GM12878 (cell line): ENCODE measurements around the gene LIMCH1. TPM values are rescaled to one million over a fixed set of nuclear protein-coding genes. Genes with fewer than 3 reads are reported as not detected.

Experiments used
- ATAC-seq: fragments of 200-7000 bp; cut with Tn5 transposase; 3 replicates; pipeline ENCODE4 v1.9.1; 2020; ENCODE audit warnings: mild to moderate bottlenecking, moderate library complexity
- BruUV-seq: library from RNA; stranded (reverse); fragments of 400-500 nt; replicated peaks from 2 replicates; lab custom pipeline; 2021; lab: Mats Ljungman, UMichigan
- CTCF ChIA-PET: fragments of 300-600 bp; sonication (Branson Sonifier 250); formaldehyde crosslinking; extraction: SDS; loops from one replicate; lab custom pipeline; 2021; ENCODE audit warnings: inconsistent platforms; lab: Yijun Ruan, JAX
- POLR2A ChIA-PET: fragments of 350-600 bp; formaldehyde crosslinking; extraction: SDS; loops from one replicate; lab custom pipeline; 2021; ENCODE audit warnings: inconsistent platforms; lab: Charles Lee
- RAD21 ChIA-PET: fragments of 300-600 bp; sonication (Branson Sonifier 250); formaldehyde crosslinking; loops from one replicate; lab custom pipeline; 2023; ENCODE audit warnings: antibody characterized with exemption; ENCODE audit not compliant: unreplicated experiment; lab: Charles Lee
- SMC1A ChIA-PET: fragments of 300-600 bp; sonication (Branson Sonifier 250); formaldehyde crosslinking; loops from one replicate; lab custom pipeline; 2023; ENCODE audit not compliant: unreplicated experiment, uncharacterized antibody; lab: Charles Lee
- DNase-seq: peaks from one replicate; pipeline ENCODE4 v3.0.0-alpha.2; 2011; ENCODE audit warnings: low read depth, low spot score
- FAIRE-seq: peaks from 3 replicates; lab custom pipeline; 2011; peaks lifted over from hg19 to GRCh38; lab: Jason Lieb, UNC
- H2AFZ ChIP-seq: 2 replicates; pipeline ENCODE4 v1.6.0; 2011; ENCODE audit warnings: low read depth, low read length, control low read depth; ENCODE audit not compliant: control insufficient read depth
- H3K27ac ChIP-seq: 2 replicates; pipeline ENCODE4 v1.5.1; 2011; ENCODE audit warnings: control low read depth; ENCODE audit not compliant: control insufficient read depth, insufficient read depth
- H3K27me3 ChIP-seq, 2 experiments: replicated peaks in 1 of 2; 2 replicates each; pipeline versions ENCODE4 v1.6.0 to v1.6.1; 2011; ENCODE audit warnings: low read length in 1 of 2; ENCODE audit not compliant: control insufficient read depth in 2 of 2, insufficient read depth in 2 of 2
- H3K36me3 ChIP-seq, 2 experiments: 2 replicates each; pipeline ENCODE4 v1.5.1; 2011; ENCODE audit warnings: low read length in 1 of 2; ENCODE audit not compliant: control insufficient read depth in 2 of 2, insufficient read depth in 2 of 2
- H3K4me1 ChIP-seq: 2 replicates; pipeline ENCODE4 v1.6.1; 2011; ENCODE audit warnings: mild to moderate bottlenecking, low read length, moderate library complexity, mixed read lengths; ENCODE audit not compliant: control insufficient read depth, insufficient read depth
- H3K4me2 ChIP-seq: 2 replicates; pipeline ENCODE4 v1.6.0; 2011; ENCODE audit warnings: control low read depth; ENCODE audit not compliant: control insufficient read depth, insufficient read depth
- H3K4me3 ChIP-seq: fragments of 200-600 bp; sonication (generic); 2 replicates; pipeline ENCODE4 v1.5.1; 2016
- H3K79me2 ChIP-seq: 2 replicates; pipeline ENCODE4 v1.6.0; 2011; ENCODE audit warnings: low read length; ENCODE audit not compliant: control insufficient read depth, insufficient read depth
- H3K9ac ChIP-seq: 2 replicates; pipeline ENCODE4 v1.8.0; 2011; ENCODE audit warnings: low read length, control low read depth, mixed read lengths; ENCODE audit not compliant: control insufficient read depth, insufficient read depth
- H3K9me3 ChIP-seq: replicated peaks from 3 replicates; pipeline ENCODE4 v1.5.1; 2011; ENCODE audit warnings: mild to moderate bottlenecking, low read length; ENCODE audit not compliant: control insufficient read depth, insufficient read depth
- H4K20me1 ChIP-seq: 2 replicates; pipeline ENCODE4 v1.6.0; 2011; ENCODE audit not compliant: control insufficient read depth, insufficient read depth
- ASH2L ChIP-seq: fragments of 300-600, 200-600 bp; sonication (generic); IDR thresholded peaks from 2 replicates; pipeline ENCODE4 v1.6.1; 2017; ENCODE audit warnings: low read depth, mild to moderate bottlenecking, borderline replicate concordance
- BCL11A ChIP-seq: IDR thresholded peaks from 2 replicates; pipeline ENCODE4 v1.6.1; 2011; ENCODE audit warnings: low read depth, low read length
- CREM ChIP-seq: IDR thresholded peaks from 2 replicates; pipeline ENCODE4 v1.6.1; 2014; ENCODE audit warnings: antibody characterized with exemption, low read depth
- CUX1 ChIP-seq: IDR thresholded peaks from 2 replicates; pipeline ENCODE4 v1.6.1; 2012; ENCODE audit warnings: improper control_type of control experiment, low read depth, low read length; ENCODE audit not compliant: insufficient replicate concordance
- DPF2 ChIP-seq: fragments of 450-650 bp; IDR thresholded peaks from 2 replicates; pipeline ENCODE4 v1.6.1; 2017; ENCODE audit warnings: mild to moderate bottlenecking
- FOXK2 ChIP-seq: fragments of 450-650 bp; IDR thresholded peaks from 2 replicates; pipeline ENCODE4 v1.6.1; 2017; ENCODE audit warnings: mild to moderate bottlenecking, moderate library complexity
- HDGF ChIP-seq: fragments of 450-650 bp; IDR thresholded peaks from 2 replicates; pipeline ENCODE4 v1.6.1; 2016; ENCODE audit warnings: antibody characterized with exemption
- JUNB ChIP-seq: IDR thresholded peaks from 2 replicates; pipeline ENCODE4 v1.6.1; 2016; ENCODE audit warnings: antibody characterized with exemption, mild to moderate bottlenecking
- JUND ChIP-seq: IDR thresholded peaks from 2 replicates; pipeline ENCODE4 v1.6.1; 2012; ENCODE audit warnings: low read depth, mild to moderate bottlenecking, low read length, improper control_type of control experiment, moderate library complexity
- RBBP5 ChIP-seq: fragments of 200-600 bp; sonication (generic); conservative IDR thresholded peaks from 2 replicates; pipeline ENCODE4 v1.6.1; 2016
- RCOR1 ChIP-seq: conservative IDR thresholded peaks from 2 replicates; pipeline ENCODE4 v1.6.1; 2012; ENCODE audit warnings: low read depth, low read length, improper control_type of control experiment
- TBL1XR1 ChIP-seq: IDR thresholded peaks from 2 replicates; pipeline ENCODE4 v1.6.1; 2012; ENCODE audit warnings: low read depth, low read length, improper control_type of control experiment
- USF2 ChIP-seq: IDR thresholded peaks from 2 replicates; pipeline ENCODE4 v1.6.1; 2011; ENCODE audit warnings: low read depth, low read length, improper control_type of control experiment, borderline replicate concordance
- WRNIP1 ChIP-seq: IDR thresholded peaks from 2 replicates; pipeline ENCODE4 v1.6.1; 2011; ENCODE audit warnings: low read depth, low read length, improper control_type of control experiment, borderline replicate concordance
- WGBS: methylation state at CpG from one replicate; pipeline ENCODE4 v1.1.6; 2016; ENCODE audit warnings: low lambda C conversion rate; ENCODE audit not compliant: insufficient replicate concordance, insufficient coverage; ENCODE audit errors: missing lambda C conversion rate; 5-methylcytosine and 5-hydroxymethylcytosine counted together
- in situ Hi-C: fragments of 300-500 bp; cut with MboI; formaldehyde crosslinking; loops from 9 replicates; pipeline ENCODE4 v1.14.3; 2018; ENCODE audit warnings: mixed read lengths
- intact Hi-C: fragments of 100-400 bp; cut with micrococcal nuclease; formaldehyde crosslinking; loops from one replicate; pipeline ENCODE4 v1.14.2; 2022; ENCODE audit not compliant: unreplicated experiment
- polyA plus RNA-seq, 11 experiments: library from polyadenylated mRNA; depleted of rRNA in 4 of 11; unstranded in 6 of 11; stranded (reverse) in 5 of 11; fragments of >200 nt; fragmentation: Nextera tagmentation in 4 of 11; fragmentation: Illumina TruSeq in 1 of 11; extraction: Ambion mirVana in 4 of 11; extraction: Trizol in 1 of 11; gene quantifications; 1 replicate in 1 of 11; 2 replicates in 10 of 11; pipeline versions ENCODE4 v1.2.1 to v1.2.3, GENCODE V29; 2011 to 2016; ENCODE audit warnings: inconsistent platforms in 2 of 11, missing spikeins in 2 of 11, low read depth in 1 of 11
- total RNA-seq, 4 experiments: library from RNA; depleted of rRNA in 3 of 4; stranded (reverse); fragments of >200 nt in 3 of 4; fragmentation: Illumina TruSeq in 1 of 4; extraction: Trizol in 1 of 4; gene quantifications; 2 replicates each; pipeline versions ENCODE4 v1.2.1 to v1.2.3, GENCODE V29; 2013 to 2021
- TF ChIP-seq, protein P1 (sequence below): IDR thresholded peaks from 2 replicates; pipeline ENCODE4 v1.6.1; 2012; ENCODE audit warnings: low read length, inconsistent platforms

Gene LIMCH1
- total and polyA plus RNA-seq, 10 of the 15 experiments (the other 5 are each of a cell fraction or from before 2014, with no cell fraction given): 0.07 to 0.15 TPM; not detected in 8

- Histone ChIP-seq H3K4me2 (no peak overlapping the region), H3K4me1 (no peaks in the 10 kb centered on the region), H3K36me3 (no peaks in the 10 kb centered on the region), H3K9me3 (no peaks in the 10 kb centered on the region), H3K27me3 (no peaks in the 10 kb centered on the region; a peak in 1 of 4 replicates), H3K79me2 (no peaks in the 10 kb centered on the region), H4K20me1 (no peaks in the 10 kb centered on the region), H3K9ac (no peak overlapping the region), H2AFZ (no peak overlapping the region), H3K4me3 (no peak overlapping the region), H3K27ac (no peak overlapping the region)
- in situ Hi-C loops (no loop called here), intact Hi-C loops (no loop called here)
- ATAC-seq (no peak), FAIRE-seq (no peak), DNase-seq (no peak)
- ChIA-PET SMC1A (no interaction called here), RAD21 (no interaction called here), CTCF (no interaction called here), POLR2A (no interaction called here)
- TF ChIP-seq JUNB: no peak
- no peak for TF ChIP-seq FOXK2
- TF ChIP-seq, protein P1, sequence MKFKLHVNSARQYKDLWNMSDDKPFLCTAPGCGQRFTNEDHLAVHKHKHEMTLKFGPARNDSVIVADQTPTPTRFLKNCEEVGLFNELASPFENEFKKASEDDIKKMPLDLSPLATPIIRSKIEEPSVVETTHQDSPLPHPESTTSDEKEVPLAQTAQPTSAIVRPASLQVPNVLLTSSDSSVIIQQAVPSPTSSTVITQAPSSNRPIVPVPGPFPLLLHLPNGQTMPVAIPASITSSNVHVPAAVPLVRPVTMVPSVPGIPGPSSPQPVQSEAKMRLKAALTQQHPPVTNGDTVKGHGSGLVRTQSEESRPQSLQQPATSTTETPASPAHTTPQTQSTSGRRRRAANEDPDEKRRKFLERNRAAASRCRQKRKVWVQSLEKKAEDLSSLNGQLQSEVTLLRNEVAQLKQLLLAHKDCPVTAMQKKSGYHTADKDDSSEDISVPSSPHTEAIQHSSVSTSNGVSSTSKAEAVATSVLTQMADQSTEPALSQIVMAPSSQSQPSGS: no peak
- TF ChIP-seq USF2: no peak
- no peak for TF ChIP-seq HDGF
- TF ChIP-seq RCOR1: no peak
- no peak for TF ChIP-seq WRNIP1
- no peak for TF ChIP-seq TBL1XR1
- TF ChIP-seq DPF2: no peak
- TF ChIP-seq BCL11A: no peak
- TF ChIP-seq ASH2L: no peak
- no peak for TF ChIP-seq CREM
- TF ChIP-seq JUND: no peak
- no peak for TF ChIP-seq CUX1
- no peak for TF ChIP-seq RBBP5
- WGBS: 24% methylated on average over 6 of the region's 6 CpGs
- no TSS peak for BruUV-seq
Observed at GRCh38 chr4:41528512-41529205, 9.3 kb upstream of the LIMCH1 start.
